Colonic mucosa (tissue), 4 donors: ENCODE results near the gene CFD. TPM values are rescaled to one million over a fixed set of nuclear protein-coding genes. Genes with fewer than 3 reads are reported as not detected.

Source experiments
- DNase-seq: peaks from one replicate; pipeline ENCODE4 v3.0.0-alpha.2; 2020
- H3K27ac ChIP-seq: fragments of 200-600 bp; one replicate; pipeline ENCODE4 v1.8.0; 2021
- H3K27me3 ChIP-seq: fragments of 200-600 bp; one replicate; pipeline ENCODE4 v1.8.0; 2021
- H3K36me3 ChIP-seq: fragments of 200-600 bp; one replicate; pipeline ENCODE4 v1.8.0; 2021
- H3K4me1 ChIP-seq: fragments of 200-600 bp; one replicate; pipeline ENCODE4 v1.8.0; 2021; ENCODE audit warnings: mild to moderate bottlenecking
- H3K4me3 ChIP-seq: fragments of 200-600 bp; one replicate; pipeline ENCODE4 v1.8.0; 2021
- H3K9ac ChIP-seq, 2 donors: one replicate each; pipeline ENCODE4 v1.7.0; 2013; ENCODE audit warnings: control low read depth in 2 of 2, low read depth in 2 of 2, low read length in 2 of 2
- H3K9me3 ChIP-seq: fragments of 200-600 bp; one replicate; pipeline ENCODE4 v1.8.0; 2021
- intact Hi-C: fragments of 100-400 bp; cut with DNase I; formaldehyde crosslinking; loops from one replicate; pipeline ENCODE4 v1.14.1; 2022
- total RNA-seq, 2 donors: library from RNA; stranded (reverse); fragmentation: NEBNext Ultra II Directional in 1 of 2; extraction: Animal tissue kit (Norgen Biotek cat#: 25700) in 1 of 2; gene quantifications; one replicate each; pipeline ENCODE4 v1.2.1, GENCODE V29; 2021
- TF ChIP-seq, protein P1 (sequence below): fragments of 200-600 bp; IDR thresholded peaks from one replicate; pipeline ENCODE4 v1.8.0; 2022; ENCODE audit warnings: antibody characterized with exemption, mild to moderate bottlenecking
- donor health status: healthy.
- donor health status: DM: no; HTN: no; CAD: no.
- donor health status: DM: no; HTN: no; CAD: no.

CFD gene
- total RNA-seq, 2 donors from 2014 or later, result 42.2 to 55.3 TPM

DNA sequence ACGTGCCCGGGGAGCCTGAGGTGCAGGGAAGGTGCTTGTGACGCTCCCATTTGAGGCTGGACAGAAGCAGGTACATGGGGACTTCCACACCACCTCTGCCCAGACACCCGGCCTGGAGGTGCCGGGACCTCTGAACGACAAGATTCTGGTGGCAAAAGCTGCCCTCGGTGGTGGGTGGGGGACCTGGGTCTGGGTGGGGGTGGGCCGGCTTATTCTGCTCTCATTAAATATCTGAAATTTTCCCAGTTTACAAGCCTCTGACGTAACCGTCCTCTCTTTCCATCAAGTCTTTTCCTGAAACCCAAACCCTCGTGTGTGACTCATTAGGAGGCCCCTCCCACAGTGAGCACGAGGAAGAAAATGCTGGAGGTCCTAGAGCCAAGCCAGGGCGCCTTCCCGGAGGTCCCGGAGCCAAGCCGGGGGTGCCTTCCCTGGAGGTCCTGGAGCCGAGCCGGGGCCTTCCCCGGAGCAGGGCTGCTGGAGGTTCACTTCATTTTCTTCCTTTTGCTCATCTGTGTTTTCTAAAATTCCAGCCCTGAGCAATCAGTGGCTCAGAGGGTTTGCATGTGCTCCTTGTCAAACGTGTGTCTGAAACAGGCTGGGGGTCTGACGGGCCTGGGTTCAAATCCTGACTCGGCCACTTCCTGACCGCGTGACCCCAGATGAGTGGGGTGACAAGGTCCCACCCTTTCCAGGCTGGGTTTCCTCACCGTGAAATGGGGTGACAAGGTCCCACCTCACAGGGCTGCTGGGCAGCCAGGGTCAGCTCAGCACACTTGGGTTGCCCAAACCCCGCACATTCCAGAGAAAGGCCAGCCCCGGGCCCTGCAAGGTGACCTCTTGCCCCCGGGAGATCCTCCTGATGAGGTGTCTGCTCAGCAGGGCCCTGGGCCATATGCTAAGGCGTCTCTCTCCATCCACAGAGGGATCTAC, 10.0 kb downstream of the CFD start:
- peak overlapping the region; percentile 63 for H3K27ac ChIP-seq
- H3K9ac ChIP-seq, result peak overlapping the region in 1 of 2 donors; percentile 50
- H3K4me3 ChIP-seq, result no peak overlapping the region
- no peaks in the 10 kb centered on the region for H3K36me3 ChIP-seq
- DNase-seq, result peak; percentile 65
- no peaks in the 10 kb centered on the region for H3K9me3 ChIP-seq
- intact Hi-C loops, result loop anchor here (5.0 to 10.0 kb wide), 2 partner anchors 48 to 115 kb away; partner anchors contain the start of genes KISS1R and WDR18
- TF ChIP-seq, protein P1, sequence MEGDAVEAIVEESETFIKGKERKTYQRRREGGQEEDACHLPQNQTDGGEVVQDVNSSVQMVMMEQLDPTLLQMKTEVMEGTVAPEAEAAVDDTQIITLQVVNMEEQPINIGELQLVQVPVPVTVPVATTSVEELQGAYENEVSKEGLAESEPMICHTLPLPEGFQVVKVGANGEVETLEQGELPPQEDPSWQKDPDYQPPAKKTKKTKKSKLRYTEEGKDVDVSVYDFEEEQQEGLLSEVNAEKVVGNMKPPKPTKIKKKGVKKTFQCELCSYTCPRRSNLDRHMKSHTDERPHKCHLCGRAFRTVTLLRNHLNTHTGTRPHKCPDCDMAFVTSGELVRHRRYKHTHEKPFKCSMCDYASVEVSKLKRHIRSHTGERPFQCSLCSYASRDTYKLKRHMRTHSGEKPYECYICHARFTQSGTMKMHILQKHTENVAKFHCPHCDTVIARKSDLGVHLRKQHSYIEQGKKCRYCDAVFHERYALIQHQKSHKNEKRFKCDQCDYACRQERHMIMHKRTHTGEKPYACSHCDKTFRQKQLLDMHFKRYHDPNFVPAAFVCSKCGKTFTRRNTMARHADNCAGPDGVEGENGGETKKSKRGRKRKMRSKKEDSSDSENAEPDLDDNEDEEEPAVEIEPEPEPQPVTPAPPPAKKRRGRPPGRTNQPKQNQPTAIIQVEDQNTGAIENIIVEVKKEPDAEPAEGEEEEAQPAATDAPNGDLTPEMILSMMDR, result no peak
- H3K27me3 ChIP-seq, result no peaks in the 10 kb centered on the region
- H3K4me1 ChIP-seq, result peaks cover 5% of the 10 kb centered on the region

GRCh38 chr19:870314-870713, 10.8 kb downstream of the CFD start:
- no peak overlapping the region for H3K9ac ChIP-seq
- no peaks in the 10 kb centered on the region for H3K9me3 ChIP-seq
- TF ChIP-seq, protein P1, result no peak
- H3K27me3 ChIP-seq, result no peaks in the 10 kb centered on the region
- H3K36me3 ChIP-seq, result no peaks in the 10 kb centered on the region
- H3K27ac ChIP-seq, result peak overlapping the region; percentile 63
- peaks cover 5% of the 10 kb centered on the region for H3K4me1 ChIP-seq
- no peak overlapping the region for H3K4me3 ChIP-seq
- DNase-seq, result no peak
- intact Hi-C loops, result no loop called here

GRCh38 chr19:870963-871401, 11.5 kb downstream of the CFD start:
- intact Hi-C loops, result no loop called here
- Histone ChIP-seq H3K27ac (no peak overlapping the region), H3K9ac (no peak overlapping the region), H3K9me3 (no peaks in the 10 kb centered on the region), H3K4me3 (no peak overlapping the region), H3K36me3 (no peaks in the 10 kb centered on the region), H3K27me3 (no peaks in the 10 kb centered on the region), H3K4me1 (peaks cover 5% of the 10 kb centered on the region)
- TF ChIP-seq, protein P1, result no peak
- DNase-seq, result no peak

DNA sequence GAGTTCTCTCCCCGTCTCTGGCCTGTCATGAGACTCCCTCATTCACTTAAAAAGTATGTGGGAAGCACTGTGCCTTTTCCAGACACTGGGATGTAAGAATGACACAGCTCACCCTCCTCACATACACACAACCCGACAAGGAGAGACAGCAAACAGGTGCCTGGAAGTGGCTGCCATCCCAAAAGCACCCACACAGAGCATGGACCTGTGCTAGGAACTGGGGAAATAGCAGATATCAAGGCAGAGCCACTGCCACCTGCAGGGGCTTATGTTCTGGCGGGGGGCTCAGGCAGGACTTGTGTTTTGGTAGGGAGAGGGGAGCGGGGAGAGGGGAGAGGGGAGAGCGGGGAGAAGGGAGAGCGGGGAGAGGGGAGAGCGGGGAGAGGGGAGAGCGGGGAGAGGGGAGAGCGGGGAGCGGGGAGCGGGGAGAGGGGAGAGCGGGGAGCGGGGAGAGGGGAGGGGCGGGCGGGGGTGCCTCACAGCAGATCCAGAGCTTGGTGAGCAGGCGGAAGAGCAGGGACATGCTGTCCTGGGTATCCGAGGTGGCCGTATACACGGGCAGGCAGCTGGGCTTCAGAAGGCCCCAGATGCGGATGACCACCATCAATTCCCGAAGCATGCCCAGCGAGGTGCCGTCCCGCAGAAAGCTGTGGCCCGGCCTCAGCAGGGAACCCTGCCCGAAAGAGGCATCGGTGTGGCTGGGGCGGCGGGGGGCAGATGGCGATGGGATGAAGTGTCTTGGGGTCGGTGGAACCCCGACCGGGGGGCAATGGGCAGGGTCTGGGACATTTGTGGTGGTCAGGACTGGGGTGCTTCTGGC, 12.2 kb downstream of the CFD start:
- DNase-seq, result no peak
- Histone ChIP-seq H3K9ac (peak overlapping the region in 1 of 2 donors; percentile 66), H3K27me3 (no peaks in the 10 kb centered on the region), H3K4me1 (peaks cover 5% of the 10 kb centered on the region), H3K36me3 (no peaks in the 10 kb centered on the region), H3K4me3 (peak overlapping the region; percentile 22), H3K27ac (peak overlapping the region; percentile 73), H3K9me3 (no peaks in the 10 kb centered on the region)
- intact Hi-C loops, result no loop called here
- TF ChIP-seq, protein P1, result no peak

GRCh38 chr19:872266-872951, 12.9 kb downstream of the CFD start:
- Histone ChIP-seq H3K27me3 (no peaks in the 10 kb centered on the region), H3K9me3 (no peaks in the 10 kb centered on the region), H3K27ac (peak overlapping the region; percentile 73), H3K36me3 (no peaks in the 10 kb centered on the region), H3K9ac (peak overlapping the region in 1 of 2 donors; percentile 66), H3K4me1 (peaks cover 5% of the 10 kb centered on the region), H3K4me3 (peak overlapping the region; percentile 22)
- intact Hi-C loops, result no loop called here
- TF ChIP-seq, protein P1, result no peak
- peak; percentile 92 for DNase-seq
